DMS153 treated with DMSO at 0.1 percent for 48 hours (cell line): ENCODE data around the gene GLRX3.
A peak's percentile ranks its signal among the peaks of the same experiment; 100 is the strongest.
"Not testable (repeated sequence)": the region's sequence is repeated elsewhere in the genome, so short reads cannot be mapped to it uniquely, and the experiment has no call there.

Experiments
- DNase-seq: peaks from one replicate; lab custom pipeline; 2025; ENCODE audit not compliant: unreplicated experiment; lab: John Stamatoyannopoulos, UW

GLRX3 gene

GRCh38 chr10:130188195-130189175, 52.3 kb downstream of the GLRX3 start:
- DNase-seq, result no peak

- no peak for DNase-seq
Observed at GRCh38 chr10:130189608-130190054, 53.4 kb downstream of the GLRX3 start.

GRCh38 chr10:130190055-130190736, 54.0 kb downstream of the GLRX3 start:
- peak; percentile 32 for DNase-seq

GRCh38 chr10:130190737-130191115, 54.5 kb downstream of the GLRX3 start:
- DNase-seq, result no peak

GRCh38 chr10:130191380-130191779, 55.2 kb downstream of the GLRX3 start:
- no peak for DNase-seq

GRCh38 chr10:130192276-130192848, 56.2 kb downstream of the GLRX3 start:
- no peak for DNase-seq

- no peak for DNase-seq
Observed at GRCh38 chr10:130193033-130193432, 56.8 kb downstream of the GLRX3 start.

GRCh38 chr10:130193493-130194193, 57.5 kb downstream of the GLRX3 start:
- DNase-seq, result no peak

- no peak for DNase-seq
Observed at GRCh38 chr10:130194194-130194990, 58.2 kb downstream of the GLRX3 start.

- no peak for DNase-seq
Observed at GRCh38 chr10:130194991-130195645, 58.9 kb downstream of the GLRX3 start.

- no peak for DNase-seq
Observed at GRCh38 chr10:130195746-130196294, 59.6 kb downstream of the GLRX3 start.

GRCh38 chr10:130196511-130197487, 60.6 kb downstream of the GLRX3 start:
- DNase-seq, result no peak

- DNase-seq, result no peak
Observed at GRCh38 chr10:130198651-130199050, 62.5 kb downstream of the GLRX3 start.

GRCh38 chr10:130200179-130201042, 64.2 kb downstream of the GLRX3 start:
- no peak for DNase-seq

GRCh38 chr10:130201043-130201380, 64.8 kb downstream of the GLRX3 start:
- no peak for DNase-seq

GRCh38 chr10:130202150-130202549, 66.0 kb downstream of the GLRX3 start:
- not testable (repeated sequence) for DNase-seq

GRCh38 chr10:130202984-130203621, 66.9 kb downstream of the GLRX3 start:
- no peak for DNase-seq
